Caco-2 (cell line): ENCODE measurements around the gene EFHC1. TPM values are rescaled to one million over a fixed set of nuclear protein-coding genes. Genes with fewer than 3 reads are reported as not detected.

ENCODE experiments used
- BruUV-seq: library from RNA; stranded (reverse); fragments of 400-500 nt; replicated peaks from 2 replicates; lab custom pipeline; 2021; lab: Mats Ljungman, UMichigan
- CTCF ChIA-PET: fragments of 300-600 bp; sonication (Branson Sonifier 250); formaldehyde crosslinking; loops from one replicate; lab custom pipeline; 2022; ENCODE audit warnings: antibody characterized with exemption; lab: Charles Lee
- POLR2A ChIA-PET: fragments of 300-600 bp; sonication (Branson Sonifier 250); formaldehyde crosslinking; loops from one replicate; lab custom pipeline; 2022; ENCODE audit warnings: antibody characterized with exemption; lab: Charles Lee
- DNase-seq, 2 experiments: peaks; one replicate each; pipeline versions ENCODE4 v3.0.0 to v3.0.0-alpha.2; 2020 to 2022
- H3K27me3 ChIP-seq: replicated peaks from 2 replicates; pipeline ENCODE4 v1.6.0; 2011; ENCODE audit warnings: low read length; ENCODE audit not compliant: control insufficient read depth, insufficient read depth
- H3K36me3 ChIP-seq: 2 replicates; pipeline ENCODE4 v1.5.1; 2011; ENCODE audit warnings: low read length; ENCODE audit not compliant: control insufficient read depth, insufficient read depth
- H3K4me1 ChIP-seq: fragments of 250-450 bp; sonication (Bioruptor Pico); 2 replicates; pipeline ENCODE4 v1.5.1; 2020; ENCODE audit warnings: mild to moderate bottlenecking
- H3K4me3 ChIP-seq: 2 replicates; pipeline ENCODE4 v1.5.1; 2011; ENCODE audit warnings: low read depth, mild to moderate bottlenecking, control low read depth, low read length
- H3K9me3 ChIP-seq: fragments of 250-450 bp; sonication (Bioruptor Pico); 2 replicates; pipeline ENCODE4 v1.5.1; 2020; ENCODE audit warnings: mild to moderate bottlenecking, moderate library complexity
- H3K27ac Mint-ChIP-seq: one replicate; pipeline ENCODE4 v1.8.0; 2022; ENCODE audit warnings: mixed read lengths; ENCODE audit not compliant: unreplicated experiment
- H3K27me3 Mint-ChIP-seq: one replicate; pipeline ENCODE4 v1.8.0; 2022; ENCODE audit warnings: mixed read lengths; ENCODE audit not compliant: insufficient read depth, unreplicated experiment
- H3K36me3 Mint-ChIP-seq: one replicate; pipeline ENCODE4 v1.8.0; 2022; ENCODE audit warnings: mild to moderate bottlenecking, mixed read lengths; ENCODE audit not compliant: insufficient read depth, unreplicated experiment
- H3K4me1 Mint-ChIP-seq: one replicate; pipeline ENCODE4 v1.8.0; 2022; ENCODE audit warnings: low read depth, mixed read lengths; ENCODE audit not compliant: unreplicated experiment
- H3K4me3 Mint-ChIP-seq: one replicate; pipeline ENCODE4 v1.8.0; 2022; ENCODE audit warnings: mild to moderate bottlenecking, moderate library complexity, mixed read lengths; ENCODE audit not compliant: unreplicated experiment
- H3K9me3 Mint-ChIP-seq: one replicate; pipeline ENCODE4 v1.8.0; 2022; ENCODE audit warnings: mixed read lengths; ENCODE audit not compliant: unreplicated experiment
- intact Hi-C: fragments of 100-400 bp; cut with micrococcal nuclease; formaldehyde crosslinking; loops from one replicate; pipeline ENCODE4 v1.10.0; 2022; ENCODE audit not compliant: unreplicated experiment
- total RNA-seq: library from RNA; stranded (reverse); gene quantifications from 2 replicates; pipeline ENCODE4 v1.2.3, GENCODE V29; 2022
- TF ChIP-seq, protein P1 (sequence below), 2 experiments: fragments of 200-600 bp in 1 of 2; IDR thresholded peaks; 1 replicate in 1 of 2; 2 replicates in 1 of 2; pipeline versions ENCODE4 v1.5.1 to v1.8.0; 2011 to 2022; ENCODE audit warnings: antibody characterized with exemption in 1 of 2, control low read depth in 1 of 2, inconsistent platforms in 1 of 2, low read depth in 1 of 2, low read length in 1 of 2, mild to moderate bottlenecking in 1 of 2, moderate library complexity in 1 of 2; ENCODE audit not compliant: insufficient read depth in 1 of 2, severe bottlenecking in 1 of 2, unreplicated experiment in 1 of 2

EFHC1 gene
- total RNA-seq, 1 experiment from 2014 or later: 14.6 TPM

DNA sequence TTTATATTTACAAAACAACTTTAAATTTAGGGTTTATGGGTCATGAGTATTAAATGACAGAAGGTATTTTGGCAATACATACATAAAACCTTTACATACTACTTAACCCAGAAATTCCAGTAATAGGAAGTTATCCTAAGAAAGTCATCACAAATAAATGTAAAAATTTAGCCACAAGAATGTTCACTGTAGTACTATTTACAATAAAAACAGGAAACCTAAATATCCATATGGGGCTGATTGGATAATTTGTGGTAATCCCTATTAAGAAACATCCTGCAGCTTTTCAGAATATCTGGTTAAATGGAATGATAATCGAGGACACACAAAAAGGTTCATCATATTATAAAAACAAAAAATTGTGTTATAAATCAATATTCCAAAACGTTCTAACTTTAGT is 112.3 kb downstream of the EFHC1 start:
- H3K4me3 Mint-ChIP-seq: no peak overlapping the region
- no peaks in the 10 kb centered on the region for H3K27me3 ChIP-seq

DNA sequence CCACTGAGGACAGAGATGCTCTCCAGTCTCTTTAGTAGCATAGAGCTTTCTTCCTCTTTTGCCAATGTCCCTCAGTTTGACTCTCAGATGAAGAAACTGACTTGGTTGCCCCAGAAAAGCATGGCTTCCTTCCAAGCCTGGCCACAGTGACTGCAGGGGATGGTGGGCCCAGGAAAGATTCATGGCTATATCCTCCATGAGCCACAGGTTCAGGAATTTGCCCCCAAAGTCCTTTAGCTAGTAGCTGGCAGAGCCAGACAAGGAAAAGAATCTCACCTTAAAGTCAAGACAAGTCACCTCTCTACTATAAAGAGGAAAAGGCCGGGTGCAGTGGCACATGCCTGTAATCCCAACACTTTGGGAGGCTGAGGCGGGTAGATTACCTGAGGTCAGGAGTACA is 113.3 kb downstream of the EFHC1 start:
- ChIA-PET CTCF (no interaction called here), POLR2A (no interaction called here)
- Mint-ChIP-seq H3K4me1 (peaks cover 15% of the 10 kb centered on the region), H3K4me3 (no peak overlapping the region), H3K27me3 (no peaks in the 10 kb centered on the region), H3K9me3 (no peaks in the 10 kb centered on the region), H3K36me3 (peaks cover 19% of the 10 kb centered on the region), H3K27ac (no peak overlapping the region)
- Histone ChIP-seq H3K9me3 (no peaks in the 10 kb centered on the region), H3K4me3 (no peak overlapping the region), H3K36me3 (no peaks in the 10 kb centered on the region; the same call in none of the 2 replicates), H3K4me1 (no peaks in the 10 kb centered on the region), H3K27me3 (no peaks in the 10 kb centered on the region)
- no peak for DNase-seq
- no TSS peak for BruUV-seq
- TF ChIP-seq, protein P1, sequence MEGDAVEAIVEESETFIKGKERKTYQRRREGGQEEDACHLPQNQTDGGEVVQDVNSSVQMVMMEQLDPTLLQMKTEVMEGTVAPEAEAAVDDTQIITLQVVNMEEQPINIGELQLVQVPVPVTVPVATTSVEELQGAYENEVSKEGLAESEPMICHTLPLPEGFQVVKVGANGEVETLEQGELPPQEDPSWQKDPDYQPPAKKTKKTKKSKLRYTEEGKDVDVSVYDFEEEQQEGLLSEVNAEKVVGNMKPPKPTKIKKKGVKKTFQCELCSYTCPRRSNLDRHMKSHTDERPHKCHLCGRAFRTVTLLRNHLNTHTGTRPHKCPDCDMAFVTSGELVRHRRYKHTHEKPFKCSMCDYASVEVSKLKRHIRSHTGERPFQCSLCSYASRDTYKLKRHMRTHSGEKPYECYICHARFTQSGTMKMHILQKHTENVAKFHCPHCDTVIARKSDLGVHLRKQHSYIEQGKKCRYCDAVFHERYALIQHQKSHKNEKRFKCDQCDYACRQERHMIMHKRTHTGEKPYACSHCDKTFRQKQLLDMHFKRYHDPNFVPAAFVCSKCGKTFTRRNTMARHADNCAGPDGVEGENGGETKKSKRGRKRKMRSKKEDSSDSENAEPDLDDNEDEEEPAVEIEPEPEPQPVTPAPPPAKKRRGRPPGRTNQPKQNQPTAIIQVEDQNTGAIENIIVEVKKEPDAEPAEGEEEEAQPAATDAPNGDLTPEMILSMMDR (IDR thresholded peaks at IDR 0.05; ENCODE audit: insufficient read depth in 1 of 2, low read depth in 1 of 2, low read length in 1 of 2, severe bottlenecking in 1 of 2, unreplicated experiment in 1 of 2): no peak
- intact Hi-C loops: no loop called here

More for the DNA sequence above, 112.3 kb downstream of the EFHC1 start:
- no peaks in the 10 kb centered on the region for H3K9me3 Mint-ChIP-seq
- no peak overlapping the region for H3K27ac Mint-ChIP-seq
- no peak for DNase-seq
- no peaks in the 10 kb centered on the region for H3K9me3 ChIP-seq
- peaks cover 19% of the 10 kb centered on the region for H3K36me3 Mint-ChIP-seq
- ChIA-PET POLR2A (no interaction called here), CTCF (no interaction called here)
- H3K4me3 ChIP-seq: no peak overlapping the region
- no peaks in the 10 kb centered on the region for H3K4me1 ChIP-seq
- intact Hi-C loops: no loop called here
- peaks cover 11% of the 10 kb centered on the region for H3K4me1 Mint-ChIP-seq
- no peaks in the 10 kb centered on the region for H3K27me3 Mint-ChIP-seq
- H3K36me3 ChIP-seq: no peaks in the 10 kb centered on the region; the same call in none of the 2 replicates
- BruUV-seq: no TSS peak
- TF ChIP-seq, protein P1 (IDR thresholded peaks at IDR 0.05; ENCODE audit: insufficient read depth in 1 of 2, low read depth in 1 of 2, low read length in 1 of 2, severe bottlenecking in 1 of 2, unreplicated experiment in 1 of 2): no peak

DNA sequence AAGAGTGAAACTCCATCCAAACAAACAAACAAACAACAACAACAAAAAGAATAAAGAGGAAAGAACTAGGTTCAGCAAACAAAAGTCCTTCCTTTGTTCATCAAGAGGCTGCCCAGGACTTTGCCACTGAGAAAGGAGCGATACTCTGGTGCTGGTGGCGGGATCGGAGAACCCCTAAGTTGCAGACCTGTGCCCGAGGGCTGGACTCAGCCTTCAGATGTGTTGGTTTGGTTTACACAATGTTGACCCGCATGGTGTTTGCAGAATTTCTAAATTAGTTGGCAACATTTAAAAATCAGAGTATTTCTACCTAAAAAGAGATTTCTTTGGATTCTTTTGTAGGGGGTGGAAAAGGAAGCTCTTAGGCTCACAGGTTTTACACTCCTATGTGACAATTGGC is 114.2 kb downstream of the EFHC1 start:
- H3K36me3 ChIP-seq: no peaks in the 10 kb centered on the region; the same call in none of the 2 replicates
- no peaks in the 10 kb centered on the region for H3K27me3 ChIP-seq
- TF ChIP-seq, protein P1 (IDR thresholded peaks at IDR 0.05; ENCODE audit: insufficient read depth in 1 of 2, low read depth in 1 of 2, low read length in 1 of 2, severe bottlenecking in 1 of 2, unreplicated experiment in 1 of 2): no peak
- POLR2A ChIA-PET: no interaction called here
- no peak for DNase-seq
- BruUV-seq: no TSS peak
- Mint-ChIP-seq H3K36me3 (peaks cover 19% of the 10 kb centered on the region), H3K27ac (peak overlapping the region; percentile 23), H3K9me3 (no peaks in the 10 kb centered on the region), H3K4me1 (peaks cover 15% of the 10 kb centered on the region), H3K4me3 (no peak overlapping the region), H3K27me3 (no peaks in the 10 kb centered on the region)
- CTCF ChIA-PET: no interaction called here
- no peaks in the 10 kb centered on the region for H3K4me1 ChIP-seq
- no peaks in the 10 kb centered on the region for H3K9me3 ChIP-seq
- H3K4me3 ChIP-seq: no peak overlapping the region
- intact Hi-C loops: no loop called here
